ENCODE results near the gene LRRC28.

GRCh38 chr15:99343208-99343607, 91.9 kb downstream of the LRRC28 start:
- no peak for TF ChIP-seq POLR2AphosphoS5 (IDR thresholded peaks at IDR 0.05)
- no peak for TF ChIP-seq CTCF (IDR thresholded peaks at IDR 0.05)
- no peak for TF ChIP-seq POLR2A (IDR thresholded peaks at IDR 0.05)

Measured in breast epithelium (tissue), 3 donors.